IMR-90 (cell line): ENCODE measurements around the gene CISTR. TPM values are rescaled to one million over a fixed set of nuclear protein-coding genes. Genes with fewer than 3 reads are reported as not detected.

Source experiments
- ATAC-seq: fragments of 200-7000 bp; cut with Tn5 transposase; 2 replicates; pipeline ENCODE4 v1.9.1; 2020; ENCODE audit warnings: low read depth, mild to moderate bottlenecking, moderate library complexity
- BruUV-seq: library from RNA; stranded (reverse); fragments of 400-500 nt; replicated peaks from 2 replicates; lab custom pipeline; 2021; lab: Mats Ljungman, UMichigan
- CTCF ChIA-PET: fragments of 300-600 bp; formaldehyde crosslinking; extraction: SDS; loops from one replicate; lab custom pipeline; 2021; ENCODE audit warnings: antibody characterized with exemption; lab: Yijun Ruan, JAX
- POLR2A ChIA-PET: fragments of 300-600 bp; sonication (Branson Sonifier 250); formaldehyde crosslinking; loops from one replicate; lab custom pipeline; 2022; ENCODE audit warnings: antibody characterized with exemption; ENCODE audit not compliant: unreplicated experiment; lab: Charles Lee
- DNase-seq: peaks from one replicate; pipeline ENCODE4 v3.0.0; 2013
- H2AFZ ChIP-seq: replicated peaks from 2 replicates; pipeline ENCODE3; 2013; ENCODE audit warnings: low read length, mild to moderate bottlenecking; ENCODE audit not compliant: poor library complexity
- H2AK5ac ChIP-seq: 2 replicates; pipeline ENCODE4 v1.6.1; 2013; ENCODE audit warnings: low read depth, low read length, inconsistent platforms
- H2AK9ac ChIP-seq: replicated peaks from 2 replicates; pipeline ENCODE3; 2013; ENCODE audit warnings: mild to moderate bottlenecking, low read depth, low read length, moderate library complexity; ENCODE audit not compliant: poor library complexity
- H2BK120ac ChIP-seq: 2 replicates; pipeline ENCODE4 v1.6.1; 2013; ENCODE audit warnings: low read depth, low read length, inconsistent platforms
- H2BK15ac ChIP-seq: 3 replicates; pipeline ENCODE4 v1.6.1; 2013; ENCODE audit warnings: low read depth, low read length, inconsistent platforms
- H2BK20ac ChIP-seq: 2 replicates; pipeline ENCODE4 v1.6.1; 2013; ENCODE audit warnings: low read depth, mild to moderate bottlenecking, inconsistent platforms, low read length, moderate library complexity
- H2BK5ac ChIP-seq: 2 replicates; pipeline ENCODE4 v1.6.1; 2013; ENCODE audit warnings: mild to moderate bottlenecking, low read depth, low read length, inconsistent platforms; ENCODE audit not compliant: poor library complexity, severe bottlenecking
- H3K14ac ChIP-seq: replicated peaks from 2 replicates; pipeline ENCODE4 v1.6.1; 2013; ENCODE audit warnings: low read depth, low read length, inconsistent platforms
- H3K18ac ChIP-seq: 2 replicates; pipeline ENCODE4 v1.6.1; 2013; ENCODE audit warnings: low read depth, low read length, control low read depth
- H3K23ac ChIP-seq: 2 replicates; pipeline ENCODE4 v1.6.1; 2013; ENCODE audit warnings: low read depth, low read length, inconsistent platforms
- H3K27ac ChIP-seq: 2 replicates; pipeline ENCODE4 v1.5.1; 2013; ENCODE audit warnings: mild to moderate bottlenecking, control low read depth, low read length; ENCODE audit not compliant: insufficient read depth
- H3K27me3 ChIP-seq: 2 replicates; pipeline ENCODE4 v1.6.1; 2013; ENCODE audit warnings: low read length; ENCODE audit not compliant: control insufficient read depth, insufficient read depth
- H3K36me3 ChIP-seq: 2 replicates; pipeline ENCODE4 v1.6.1; 2013; ENCODE audit warnings: low read length, mixed read lengths; ENCODE audit not compliant: control insufficient read depth, insufficient read depth
- H3K4ac ChIP-seq: 2 replicates; pipeline ENCODE4 v1.6.1; 2013; ENCODE audit warnings: low read depth, low read length, inconsistent platforms
- H3K4me1 ChIP-seq: 2 replicates; pipeline ENCODE4 v1.6.1; 2013; ENCODE audit warnings: low read length, mixed read lengths; ENCODE audit not compliant: control insufficient read depth, insufficient read depth
- H3K4me2 ChIP-seq: 2 replicates; pipeline ENCODE4 v1.6.1; 2013; ENCODE audit warnings: low read depth, mild to moderate bottlenecking, control low read depth, low read length, moderate library complexity
- H3K4me3 ChIP-seq: 2 replicates; pipeline ENCODE4 v1.5.1; 2013; ENCODE audit warnings: low read depth, mild to moderate bottlenecking, control low read depth, low read length, moderate library complexity; ENCODE audit not compliant: insufficient read depth
- H3K56ac ChIP-seq: 2 replicates; pipeline ENCODE4 v1.6.1; 2013; ENCODE audit warnings: low read length, inconsistent platforms; ENCODE audit not compliant: insufficient read depth; ENCODE audit errors: extremely low read depth
- H3K79me1 ChIP-seq, 2 experiments: 2 replicates each; pipeline ENCODE4 v1.6.1; 2013; ENCODE audit warnings: low read length in 2 of 2, inconsistent platforms in 1 of 2, low read depth in 1 of 2
- H3K9ac ChIP-seq: 2 replicates; pipeline ENCODE4 v1.6.1; 2013; ENCODE audit warnings: low read depth, low read length, control low read depth
- H3K9me1 ChIP-seq: 2 replicates; pipeline ENCODE4 v1.6.1; 2013; ENCODE audit warnings: low read length, inconsistent platforms; ENCODE audit not compliant: insufficient read depth
- H3K9me3 ChIP-seq: 2 replicates; pipeline ENCODE4 v1.6.1; 2013; ENCODE audit warnings: low read length; ENCODE audit not compliant: control insufficient read depth, insufficient read depth
- H4K20me1 ChIP-seq: 2 replicates; pipeline ENCODE4 v1.6.1; 2013; ENCODE audit warnings: low read length, inconsistent platforms; ENCODE audit not compliant: insufficient read depth
- H4K5ac ChIP-seq: 2 replicates; pipeline ENCODE4 v1.6.1; 2013; ENCODE audit warnings: mild to moderate bottlenecking, low read depth, low read length, control low read depth
- H4K8ac ChIP-seq, 2 experiments: 2 replicates each; pipeline ENCODE4 v1.6.1; 2013; ENCODE audit warnings: low read depth in 2 of 2, low read length in 2 of 2, control low read depth in 1 of 2, inconsistent platforms in 1 of 2
- H4K91ac ChIP-seq: 2 replicates; pipeline ENCODE4 v1.6.1; 2013; ENCODE audit warnings: low read depth, low read length, inconsistent platforms; ENCODE audit not compliant: insufficient read depth
- BHLHE40 ChIP-seq: fragments of 150-350 bp; IDR thresholded peaks from 2 replicates; pipeline ENCODE4 v1.6.1; 2016; ENCODE audit warnings: mild to moderate bottlenecking, low read depth, low read length
- CEBPB ChIP-seq: IDR thresholded peaks from 2 replicates; pipeline ENCODE4 v1.6.1; 2012; ENCODE audit warnings: low read depth, low read length, improper control_type of control experiment
- FOS ChIP-seq: fragments of 150-350 bp; IDR thresholded peaks from 2 replicates; pipeline ENCODE4 v1.6.1; 2016; ENCODE audit warnings: low read depth, low read length
- MAFK ChIP-seq: IDR thresholded peaks from 2 replicates; pipeline ENCODE4 v1.6.1; 2012; ENCODE audit warnings: low read depth, low read length, improper control_type of control experiment
- MAZ ChIP-seq: IDR thresholded peaks from 2 replicates; pipeline ENCODE4 v1.6.1; 2012; ENCODE audit warnings: low read depth, mild to moderate bottlenecking, low read length, improper control_type of control experiment, moderate library complexity, borderline replicate concordance
- MXI1 ChIP-seq: IDR thresholded peaks from 2 replicates; pipeline ENCODE4 v1.6.1; 2012; ENCODE audit warnings: low read depth, mild to moderate bottlenecking, low read length, moderate library complexity, borderline replicate concordance
- NFE2L2 ChIP-seq: fragments of 150-350 bp; IDR thresholded peaks from 2 replicates; pipeline ENCODE4 v1.6.1; 2016; ENCODE audit warnings: low read depth, mild to moderate bottlenecking, low read length
- RCOR1 ChIP-seq: IDR thresholded peaks from 2 replicates; pipeline ENCODE4 v1.6.1; 2012; ENCODE audit warnings: mild to moderate bottlenecking, low read length, improper control_type of control experiment; ENCODE audit not compliant: insufficient replicate concordance
- RFX5 ChIP-seq: IDR thresholded peaks from 2 replicates; pipeline ENCODE4 v1.8.0; 2012; ENCODE audit warnings: low read depth, mild to moderate bottlenecking, low read length, moderate library complexity
- SMC3 ChIP-seq: fragments of 150-350 bp; IDR thresholded peaks from 2 replicates; pipeline ENCODE4 v1.6.1; 2016; ENCODE audit warnings: low read depth, mild to moderate bottlenecking, antibody characterized with exemption, low read length, moderate library complexity
- WGBS, 2 experiments: methylation state at CpG; one replicate each; pipeline versions ENCODE4 v1.1.5 to v1.1.7; 2013; ENCODE audit warnings: missing lambda C conversion rate in 2 of 2; ENCODE audit not compliant: insufficient read length in 1 of 2; ENCODE audit errors: extremely low coverage in 2 of 2; 5-methylcytosine and 5-hydroxymethylcytosine counted together
- dilution Hi-C: fragments of 300-500 bp; cut with HindIII; formaldehyde crosslinking; loops from one replicate; pipeline ENCODE4 v1.14.3; 2018; ENCODE audit warnings: low sequenced_read_pairs; ENCODE audit not compliant: unreplicated experiment
- in situ Hi-C: fragments of 300-500 bp; cut with MboI; formaldehyde crosslinking; loops from 3 replicates; pipeline ENCODE4 v1.14.3; 2019; ENCODE audit warnings: low sequenced_read_pairs, inconsistent platforms, mixed read lengths
- intact Hi-C: fragments of 100-400 bp; cut with micrococcal nuclease; formaldehyde crosslinking; loops from 2 replicates; pipeline ENCODE4 v1.10.0; 2022
- polyA plus RNA-seq, 3 experiments: library from polyadenylated mRNA; depleted of rRNA; stranded (reverse); fragments of >200 nt; gene quantifications; 2 replicates each; pipeline ENCODE4 v1.2.3, GENCODE V29; 2012; ENCODE audit warnings: low replicate concordance in 1 of 3
- total RNA-seq: library from RNA; depleted of rRNA; stranded (reverse); fragments of >200 nt; gene quantifications from 2 replicates; pipeline ENCODE4 v1.2.3, GENCODE V29; 2012
- TF ChIP-seq, protein P1 (sequence below): fragments of 150-350 bp; IDR thresholded peaks from 2 replicates; pipeline ENCODE4 v1.6.1; 2017; ENCODE audit warnings: mild to moderate bottlenecking, antibody characterized with exemption, low read length, low read depth
- TF ChIP-seq, protein P2 (sequence below): fragments of 150-350 bp; IDR thresholded peaks from 2 replicates; pipeline ENCODE4 v1.6.1; 2016; ENCODE audit warnings: low read depth, mild to moderate bottlenecking, low read length, moderate library complexity, borderline replicate concordance

The CISTR gene
- total and polyA plus RNA-seq, 2 of the 4 experiments (the other 2 are of a cell fraction), result not detected

- no peak for TF ChIP-seq NFE2L2
- TF ChIP-seq SMC3, result no peak
- TF ChIP-seq RCOR1, result no peak
These were observed at the start of gene CISTR (continued) for GRCh38 chr12:53751336-53752191.

GRCh38 chr12:53798575-53798974 is 46.8 kb upstream of the CISTR start:
- no peak overlapping the region for H2BK5ac ChIP-seq
- H3K27ac ChIP-seq, result no peak overlapping the region
- no peak overlapping the region for H2BK20ac ChIP-seq
- DNase-seq (no peak), ATAC-seq (no peak)
- no peak overlapping the region for H2AFZ ChIP-seq
- CTCF ChIA-PET, result no interaction called here
- H3K4me1 ChIP-seq, result no peaks in the 10 kb centered on the region
- no CpG with 5 or more reads among the region's 2 CpGs for WGBS, 2 experiments
- no peak overlapping the region for H3K4me3 ChIP-seq
- H4K8ac ChIP-seq, result no peak overlapping the region
- POLR2A ChIA-PET, result no interaction called here
- H2BK15ac ChIP-seq, result no peak overlapping the region
- no peaks in the 10 kb centered on the region for H3K36me3 ChIP-seq
- H3K14ac ChIP-seq, result no peak overlapping the region
- H3K9ac ChIP-seq, result no peak overlapping the region
- no peak overlapping the region for H3K23ac ChIP-seq
- intact Hi-C loops (no loop called here), dilution Hi-C loops (no loop called here), in situ Hi-C loops (no loop called here)
- H2AK5ac ChIP-seq, result no peak overlapping the region
- H3K27me3 ChIP-seq, result peaks cover 37% of the 10 kb centered on the region
- BruUV-seq, result no TSS peak
- H4K91ac ChIP-seq, result no peak overlapping the region
- no peaks in the 10 kb centered on the region for H3K9me1 ChIP-seq
- H2BK120ac ChIP-seq, result no peak overlapping the region
- H3K79me1 ChIP-seq, result no peaks in the 10 kb centered on the region
- no peak overlapping the region for H3K4ac ChIP-seq
- H4K5ac ChIP-seq, result no peak overlapping the region
- no peak overlapping the region for H2AK9ac ChIP-seq
- no peaks in the 10 kb centered on the region for H4K20me1 ChIP-seq
- no peaks in the 10 kb centered on the region for H3K9me3 ChIP-seq
- no peak overlapping the region for H3K18ac ChIP-seq
- H3K56ac ChIP-seq, result no peak overlapping the region
- no peak overlapping the region for H3K4me2 ChIP-seq
- TF ChIP-seq MAZ (no peak), MXI1 (no peak), RFX5 (no peak), CEBPB (no peak), NFE2L2 (no peak), RCOR1 (no peak), BHLHE40 (no peak), FOS (no peak), MAFK (no peak)
- TF ChIP-seq, protein P1, sequence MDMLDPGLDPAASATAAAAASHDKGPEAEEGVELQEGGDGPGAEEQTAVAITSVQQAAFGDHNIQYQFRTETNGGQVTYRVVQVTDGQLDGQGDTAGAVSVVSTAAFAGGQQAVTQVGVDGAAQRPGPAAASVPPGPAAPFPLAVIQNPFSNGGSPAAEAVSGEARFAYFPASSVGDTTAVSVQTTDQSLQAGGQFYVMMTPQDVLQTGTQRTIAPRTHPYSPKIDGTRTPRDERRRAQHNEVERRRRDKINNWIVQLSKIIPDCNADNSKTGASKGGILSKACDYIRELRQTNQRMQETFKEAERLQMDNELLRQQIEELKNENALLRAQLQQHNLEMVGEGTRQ, result no peak
- TF ChIP-seq, protein P2, sequence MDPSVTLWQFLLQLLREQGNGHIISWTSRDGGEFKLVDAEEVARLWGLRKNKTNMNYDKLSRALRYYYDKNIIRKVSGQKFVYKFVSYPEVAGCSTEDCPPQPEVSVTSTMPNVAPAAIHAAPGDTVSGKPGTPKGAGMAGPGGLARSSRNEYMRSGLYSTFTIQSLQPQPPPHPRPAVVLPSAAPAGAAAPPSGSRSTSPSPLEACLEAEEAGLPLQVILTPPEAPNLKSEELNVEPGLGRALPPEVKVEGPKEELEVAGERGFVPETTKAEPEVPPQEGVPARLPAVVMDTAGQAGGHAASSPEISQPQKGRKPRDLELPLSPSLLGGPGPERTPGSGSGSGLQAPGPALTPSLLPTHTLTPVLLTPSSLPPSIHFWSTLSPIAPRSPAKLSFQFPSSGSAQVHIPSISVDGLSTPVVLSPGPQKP, result no peak
